ENCODE measurements around the gene FGG.

Gene FGG

GRCh38 chr4:154623995-154624394 lies 11.5 kb upstream of the FGG start:
- no peak for TF ChIP-seq CTCF (IDR thresholded peaks at IDR 0.05; ENCODE audit: low read depth, low read length)
- Histone ChIP-seq H3K4me1 (no peaks in the 10 kb centered on the region), H3K27me3 (peaks cover 24% of the 10 kb centered on the region), H3K9me3 (no peaks in the 10 kb centered on the region), H3K4me3 (ENCODE audit: low read depth, low read length) (no peak overlapping the region), H3K36me3 (no peaks in the 10 kb centered on the region)
- DNase-seq, result no peak

- no peak for TF ChIP-seq CTCF (IDR thresholded peaks at IDR 0.05; ENCODE audit: low read depth, low read length)
- H3K4me3 ChIP-seq (ENCODE audit: low read depth, low read length), result no peak overlapping the region
- peaks cover 22% of the 10 kb centered on the region for H3K27me3 ChIP-seq
- H3K4me1 ChIP-seq, result no peaks in the 10 kb centered on the region
- no peak for DNase-seq
- H3K36me3 ChIP-seq, result no peaks in the 10 kb centered on the region
- no peaks in the 10 kb centered on the region for H3K9me3 ChIP-seq
These were observed 11.0 kb upstream of the FGG start for GRCh38 chr4:154623436-154623835.

- no peak overlapping the region for H3K4me3 ChIP-seq (ENCODE audit: low read depth, low read length)
- H3K27me3 ChIP-seq, result peaks cover 14% of the 10 kb centered on the region
- peak; percentile 64 for TF ChIP-seq CTCF (IDR thresholded peaks at IDR 0.05; ENCODE audit: low read depth, low read length)
- DNase-seq, result no peak
- H3K4me1 ChIP-seq, result no peaks in the 10 kb centered on the region
- no peaks in the 10 kb centered on the region for H3K36me3 ChIP-seq
- no peaks in the 10 kb centered on the region for H3K9me3 ChIP-seq
These were observed 10.1 kb upstream of the FGG start for GRCh38 chr4:154622598-154622997.

GRCh38 chr4:154620111-154620510 lies 7.7 kb upstream of the FGG start:
- DNase-seq, result no peak
- H3K4me3 ChIP-seq (ENCODE audit: low read depth, low read length), result no peak overlapping the region
- no peaks in the 10 kb centered on the region for H3K9me3 ChIP-seq
- no peaks in the 10 kb centered on the region for H3K4me1 ChIP-seq
- no peaks in the 10 kb centered on the region for H3K36me3 ChIP-seq
- no peak for TF ChIP-seq CTCF (IDR thresholded peaks at IDR 0.05; ENCODE audit: low read depth, low read length)
- peaks cover 3% of the 10 kb centered on the region for H3K27me3 ChIP-seq

- no peak overlapping the region for H3K4me3 ChIP-seq (ENCODE audit: low read depth, low read length)
- peaks cover 3% of the 10 kb centered on the region for H3K27me3 ChIP-seq
- TF ChIP-seq CTCF (IDR thresholded peaks at IDR 0.05; ENCODE audit: low read depth, low read length), result peak; percentile 80
- DNase-seq, result peak; percentile 69
- no peaks in the 10 kb centered on the region for H3K4me1 ChIP-seq
- no peaks in the 10 kb centered on the region for H3K9me3 ChIP-seq
- no peaks in the 10 kb centered on the region for H3K36me3 ChIP-seq
These were observed 6.4 kb upstream of the FGG start for GRCh38 chr4:154618708-154619315.

- no peaks in the 10 kb centered on the region for H3K36me3 ChIP-seq
- H3K4me1 ChIP-seq, result no peaks in the 10 kb centered on the region
These were observed 5.4 kb upstream of the FGG start for GRCh38 chr4:154617820-154618317.

More at GRCh38 chr4:154617820-154618317, 5.4 kb upstream of the FGG start:
- Histone ChIP-seq H3K9me3 (no peaks in the 10 kb centered on the region), H3K4me3 (ENCODE audit: low read depth, low read length) (no peak overlapping the region), H3K27me3 (peaks cover 3% of the 10 kb centered on the region)
- DNase-seq, result no peak
- TF ChIP-seq CTCF (IDR thresholded peaks at IDR 0.05; ENCODE audit: low read depth, low read length), result no peak

All from BE2C (cell line).